ENCODE data around the gene ETV2.

DNA sequence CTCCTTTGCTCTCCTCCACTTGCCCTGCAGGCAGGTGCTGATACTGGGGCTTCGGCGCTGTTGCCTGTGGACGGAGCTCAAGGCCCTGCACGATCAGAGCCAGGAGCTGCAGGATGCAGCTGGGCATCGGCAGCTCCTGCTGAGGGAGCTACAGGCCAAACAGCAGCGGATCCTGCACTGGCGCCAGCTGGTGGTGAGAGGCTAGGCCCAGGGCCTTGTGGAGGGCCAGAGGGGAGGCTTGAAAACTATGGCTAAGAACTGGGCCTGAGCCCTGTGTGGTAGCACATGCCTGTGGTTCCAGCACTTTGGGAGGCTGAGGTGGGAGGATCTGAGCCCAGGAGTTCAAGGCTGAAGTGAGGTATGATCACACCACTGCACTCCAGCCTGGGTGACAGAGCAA, 22.7 kb upstream of the ETV2 start:
- TF ChIP-seq POLR2AphosphoS5 (IDR thresholded peaks at IDR 0.05; ENCODE audit: borderline replicate concordance, low read depth, low read length) (no peak), EZH2 (IDR thresholded peaks at IDR 0.05) (no peak), FOXP2 (optimal IDR thresholded peaks at IDR 0.05; ENCODE audit: control extremely low read depth, extremely low read length, insufficient read depth) (no peak)

Data from SK-N-MC (cell line).